NT2/D1 (cell line): Measurements from ENCODE around the gene EMC8.

Experiments
- SUZ12 ChIP-seq: IDR thresholded peaks from 2 replicates; pipeline ENCODE4 v1.6.1; 2011; ENCODE audit not compliant: insufficient read length, insufficient read depth; ENCODE audit errors: extremely low read depth
- YY1 ChIP-seq: IDR thresholded peaks from 2 replicates; pipeline ENCODE4 v1.6.1; 2011; ENCODE audit not compliant: insufficient read length, insufficient read depth
- ZNF274 ChIP-seq: IDR thresholded peaks from 2 replicates; pipeline ENCODE4 v1.6.1; 2011; ENCODE audit warnings: mild to moderate bottlenecking, low read depth, low read length

- TF ChIP-seq ZNF274 (no peak), YY1 (no peak), SUZ12 (no peak)
Measured at GRCh38 chr16:85765767-85766166, 33.6 kb downstream of the EMC8 start.
